GM23338 (cell line): Measurements from ENCODE around the gene CAMSAP1. TPM values are rescaled to one million over a fixed set of nuclear protein-coding genes. Genes with fewer than 3 reads are reported as not detected.

Source experiments
- ATAC-seq: fragments of 200-7000 bp; cut with Tn5 transposase; 3 replicates; pipeline ENCODE4 v1.9.1; 2020
- DNase-seq: peaks from one replicate; pipeline ENCODE4 v3.0.0-alpha.2; 2015; ENCODE audit warnings: low spot score
- H2AFZ ChIP-seq: fragments of 200-600 bp; sonication (generic); 2 replicates; pipeline ENCODE4 v1.8.0; 2016; ENCODE audit warnings: antibody characterized with exemption, mild to moderate bottlenecking, moderate library complexity
- H3F3A ChIP-seq: fragments of 200-600 bp; sonication (generic); replicated peaks from 2 replicates; pipeline ENCODE4 v1.8.0; 2017; ENCODE audit warnings: antibody characterized with exemption, mixed run types, low read depth
- H3K27ac ChIP-seq: fragments of 200-600 bp; sonication (generic); 2 replicates; pipeline ENCODE4 v1.6.1; 2016; ENCODE audit warnings: low read depth
- H3K27me3 ChIP-seq: fragments of 200-600 bp; sonication (generic); 2 replicates; pipeline ENCODE4 v1.8.0; 2016; ENCODE audit warnings: mild to moderate bottlenecking, mixed run types, moderate library complexity; ENCODE audit not compliant: insufficient read depth
- H3K36me3 ChIP-seq: fragments of 200-600 bp; sonication (generic); 2 replicates; pipeline ENCODE4 v1.8.0; 2016; ENCODE audit warnings: mild to moderate bottlenecking; ENCODE audit not compliant: insufficient read depth
- H3K4me1 ChIP-seq: fragments of 200-600 bp; sonication (generic); 2 replicates; pipeline ENCODE4 v1.8.0; 2016; ENCODE audit warnings: mild to moderate bottlenecking, moderate library complexity; ENCODE audit not compliant: insufficient read depth
- H3K4me2 ChIP-seq: fragments of 200-600 bp; sonication (generic); 2 replicates; pipeline ENCODE4 v1.7.1; 2017; ENCODE audit warnings: mixed run types
- H3K4me3 ChIP-seq: fragments of 200-600 bp; sonication (generic); 2 replicates; pipeline ENCODE4 v1.6.1; 2016; ENCODE audit warnings: mixed run types
- H3K79me2 ChIP-seq: fragments of 200-600 bp; sonication (generic); replicated peaks from 2 replicates; pipeline ENCODE4 v1.8.0; 2017; ENCODE audit warnings: mild to moderate bottlenecking; ENCODE audit not compliant: insufficient read depth
- H3K9me2 ChIP-seq: fragments of 200-600 bp; sonication (generic); 2 replicates; pipeline ENCODE4 v1.8.0; 2017; ENCODE audit not compliant: insufficient read depth
- H4K20me1 ChIP-seq: fragments of 200-600 bp; sonication (generic); replicated peaks from 2 replicates; pipeline ENCODE4 v1.8.0; 2017; ENCODE audit warnings: mild to moderate bottlenecking; ENCODE audit not compliant: insufficient read depth
- H3K27ac Mint-ChIP-seq: 2 replicates; pipeline ENCODE4 v1.8.0; 2020; ENCODE audit warnings: inconsistent platforms, mild to moderate bottlenecking, moderate library complexity, mixed read lengths
- H3K27me3 Mint-ChIP-seq: 3 replicates; pipeline ENCODE4 v1.8.0; 2022; ENCODE audit warnings: low read depth, mild to moderate bottlenecking, moderate library complexity, mixed read lengths, inconsistent platforms; ENCODE audit not compliant: insufficient read depth, poor library complexity
- H3K36me3 Mint-ChIP-seq: 3 replicates; pipeline ENCODE4 v1.8.0; 2021; ENCODE audit warnings: low read depth, mild to moderate bottlenecking, inconsistent platforms, moderate library complexity, mixed read lengths
- H3K4me1 Mint-ChIP-seq: 3 replicates; pipeline ENCODE4 v1.8.0; 2020; ENCODE audit warnings: mild to moderate bottlenecking, inconsistent platforms, mixed read lengths
- H3K4me3 Mint-ChIP-seq: 3 replicates; pipeline ENCODE4 v1.8.0; 2021; ENCODE audit warnings: moderate library complexity, mild to moderate bottlenecking, inconsistent platforms, mixed read lengths
- H3K9me3 Mint-ChIP-seq: 3 replicates; pipeline ENCODE4 v1.8.0; 2020; ENCODE audit warnings: moderate library complexity, mild to moderate bottlenecking, inconsistent platforms, mixed read lengths
- CREB1 ChIP-seq: fragments of 250-450 bp; sonication (Bioruptor Pico); IDR thresholded peaks from 2 replicates; pipeline ENCODE4 v1.5.0; 2020; ENCODE audit warnings: low read depth, mild to moderate bottlenecking, moderate library complexity
- CTCF ChIP-seq, 2 experiments: fragments of 200-600 bp in 1 of 2; sonication (generic) in 1 of 2; conservative IDR thresholded peaks; 2 replicates each; pipeline versions ENCODE4 v1.5.1 to v1.6.1; 2016 to 2017; ENCODE audit warnings: antibody characterized with exemption in 2 of 2, low read depth in 2 of 2, mild to moderate bottlenecking in 2 of 2, moderate library complexity in 1 of 2
- ETS1 ChIP-seq: IDR thresholded peaks from 2 replicates; pipeline ENCODE4 v1.6.1; 2016; ENCODE audit warnings: antibody characterized with exemption
- EZH2 ChIP-seq: fragments of 200-600 bp; sonication (generic); IDR thresholded peaks from one replicate; pipeline ENCODE4 v1.8.0; 2017; ENCODE audit warnings: antibody characterized with exemption, mild to moderate bottlenecking, low read depth; ENCODE audit not compliant: unreplicated experiment
- EZH2phosphoT487 ChIP-seq: fragments of 200-600 bp; sonication (generic); IDR thresholded peaks from one replicate; pipeline ENCODE4 v1.8.1; 2018; ENCODE audit warnings: antibody characterized with exemption; ENCODE audit not compliant: unreplicated experiment
- JUNB ChIP-seq: IDR thresholded peaks from one replicate; pipeline ENCODE4 v1.6.1; 2016; ENCODE audit warnings: antibody characterized with exemption; ENCODE audit not compliant: unreplicated experiment
- NANOG ChIP-seq: IDR thresholded peaks from 2 replicates; pipeline ENCODE4 v1.6.1; 2016; ENCODE audit warnings: antibody characterized with exemption, borderline replicate concordance
- POLR2AphosphoS5 ChIP-seq: IDR thresholded peaks from 2 replicates; pipeline ENCODE4 v1.6.1; 2016; ENCODE audit warnings: antibody characterized with exemption, low read depth
- REST ChIP-seq: IDR thresholded peaks from one replicate; pipeline ENCODE4 v1.6.1; 2018; ENCODE audit warnings: antibody characterized with exemption; ENCODE audit not compliant: unreplicated experiment
- ZNF114 ChIP-seq: fragments of 250-450 bp; sonication (Bioruptor Pico); IDR thresholded peaks from 2 replicates; pipeline ENCODE4 v1.5.0; 2020; ENCODE audit warnings: mild to moderate bottlenecking, moderate library complexity
- ZNF331 ChIP-seq: fragments of 250-450 bp; sonication (Bioruptor Pico); IDR thresholded peaks from 2 replicates; pipeline ENCODE4 v1.5.0; 2020; ENCODE audit warnings: low read depth, mild to moderate bottlenecking, moderate library complexity
- ZNF462 ChIP-seq: fragments of 250-450 bp; sonication (Bioruptor Pico); IDR thresholded peaks from 2 replicates; pipeline ENCODE4 v1.5.0; 2020; ENCODE audit warnings: mild to moderate bottlenecking, moderate library complexity
- polyA plus RNA-seq: library from polyadenylated mRNA; unstranded; fragments of >200 nt; fragmentation: Nextera tagmentation; extraction: Ambion mirVana; gene quantifications from 2 replicates; pipeline ENCODE4 v1.2.1, GENCODE V29; 2016
- total RNA-seq: library from RNA; depleted of rRNA; stranded (reverse); fragments of >200 nt; shearing (Covaris generic); gene quantifications from 2 replicates; pipeline ENCODE4 v1.2.3, GENCODE V29; 2014

CAMSAP1 gene
- total and polyA plus RNA-seq, 2 experiments from 2014 or later: 6.9 to 75.4 TPM

GRCh38 chr9:135821733-135822373, 85.5 kb downstream of the CAMSAP1 start:
- no peak overlapping the region for H3K4me3 Mint-ChIP-seq
- H3K4me3 ChIP-seq: no peak overlapping the region
- H3K4me1 ChIP-seq: no peaks in the 10 kb centered on the region
- DNase-seq (no peak), ATAC-seq (no peak)
- TF ChIP-seq EZH2phosphoT487 (no peak), CTCF (conservative IDR thresholded peaks at IDR 0.05; ENCODE audit: low read depth in 2 of 2) (no peak), ZNF462 (CRISPR knock-in tag) (no peak), JUNB (no peak), ZNF114 (CRISPR knock-in tag) (no peak), POLR2AphosphoS5 (no peak), REST (no peak), CREB1 (CRISPR knock-in tag) (no peak), EZH2 (no peak), NANOG (no peak), ETS1 (no peak), ZNF331 (CRISPR knock-in tag) (no peak)
- no peaks in the 10 kb centered on the region for H3K9me2 ChIP-seq
- H3K27ac ChIP-seq: no peak overlapping the region
- no peaks in the 10 kb centered on the region for H3K27me3 ChIP-seq
- H3K4me2 ChIP-seq: no peak overlapping the region
- H4K20me1 ChIP-seq: peaks cover 21% of the 10 kb centered on the region
- H2AFZ ChIP-seq: no peak overlapping the region
- H3F3A ChIP-seq: no peaks in the 10 kb centered on the region
- peaks cover 5% of the 10 kb centered on the region; the same call in 1 of the 2 replicates for H3K36me3 ChIP-seq
- no peaks in the 10 kb centered on the region for H3K9me3 Mint-ChIP-seq
- H3K36me3 Mint-ChIP-seq: peaks cover 71% of the 10 kb centered on the region
- H3K79me2 ChIP-seq: peaks cover 15% of the 10 kb centered on the region
- H3K27me3 Mint-ChIP-seq: peaks cover 5% of the 10 kb centered on the region
- no peaks in the 10 kb centered on the region for H3K4me1 Mint-ChIP-seq
- H3K27ac Mint-ChIP-seq: no peak overlapping the region
